ENCODE results near the gene PLA2G4A.
A peak's percentile ranks its signal among the peaks of the same experiment; 100 is the strongest.

The PLA2G4A gene

GRCh38 chr1:186804679-186805078 is 24.1 kb upstream of the PLA2G4A start:
- no peak overlapping the region for H2BK120ac ChIP-seq (ENCODE audit: low read depth, low read length)
- H2BK12ac ChIP-seq (ENCODE audit: low read length in 2 of 2) = no peak overlapping the region
- no peak overlapping the region for H3K4ac ChIP-seq (ENCODE audit: low read depth in 1 of 2, low read length in 2 of 2)
- no peaks in the 10 kb centered on the region for H3K9me3 ChIP-seq (ENCODE audit: control insufficient read depth, low read length)
- H4K8ac ChIP-seq (ENCODE audit: low read length) = no peak overlapping the region
- 94% methylated on average over 4 of the region's 5 CpGs for WGBS
- no peaks in the 10 kb centered on the region for H3K4me1 ChIP-seq (ENCODE audit: control insufficient read depth, insufficient read depth, low read depth, low read length)
- H3K23ac ChIP-seq (ENCODE audit: low read length in 2 of 2) = no peak overlapping the region
- no peak overlapping the region for H4K91ac ChIP-seq (ENCODE audit: low read length)
- H3K79me1 ChIP-seq (replicated peaks; ENCODE audit: low read length, poor library complexity, severe bottlenecking) = no peaks in the 10 kb centered on the region
- H3K36me3 ChIP-seq (ENCODE audit: control insufficient read depth in 1 of 2, insufficient read depth in 2 of 2, low read depth in 1 of 2, low read length in 2 of 2) = no peaks in the 10 kb centered on the region
- H3K27me3 ChIP-seq (ENCODE audit: control insufficient read depth in 1 of 2, insufficient read depth in 1 of 2, low read length in 2 of 2) = no peaks in the 10 kb centered on the region
- no peak overlapping the region for H3K4me3 ChIP-seq (ENCODE audit: insufficient read depth in 1 of 2, low read depth in 1 of 2, low read length in 2 of 2)
- no peak for DNase-seq
- H3K4me2 ChIP-seq (ENCODE audit: low read length, poor library complexity, severe bottlenecking) = no peak overlapping the region
- no peak overlapping the region for H3K9ac ChIP-seq (ENCODE audit: low read length)
- H2BK5ac ChIP-seq (ENCODE audit: low read depth, low read length, poor library complexity, severe bottlenecking) = no peak overlapping the region
- H2AFZ ChIP-seq (ENCODE audit: low read depth, low read length) = no peak overlapping the region
- H2BK15ac ChIP-seq (ENCODE audit: low read depth, poor library complexity, severe bottlenecking) = no peak overlapping the region
- H3K14ac ChIP-seq (ENCODE audit: low read length in 2 of 2) = no peak overlapping the region
- no peak overlapping the region for H3K27ac ChIP-seq (ENCODE audit: low read length, poor library complexity, severe bottlenecking)
- no peak overlapping the region for H2AK5ac ChIP-seq (ENCODE audit: low read length, severe bottlenecking)
- H3K18ac ChIP-seq (ENCODE audit: low read depth in 1 of 2, low read length in 2 of 2) = no peak overlapping the region

GRCh38 chr1:186806477-186806876 is 22.3 kb upstream of the PLA2G4A start:
- Histone ChIP-seq H2AFZ (ENCODE audit: low read depth, low read length) (no peak overlapping the region), H3K27me3 (ENCODE audit: control insufficient read depth in 1 of 2, insufficient read depth in 1 of 2, low read length in 2 of 2) (no peaks in the 10 kb centered on the region), H2AK5ac (ENCODE audit: low read length, severe bottlenecking) (no peak overlapping the region), H3K14ac (ENCODE audit: low read length in 2 of 2) (no peak overlapping the region), H2BK15ac (ENCODE audit: low read depth, poor library complexity, severe bottlenecking) (no peak overlapping the region), H4K91ac (ENCODE audit: low read length) (no peak overlapping the region), H4K8ac (ENCODE audit: low read length) (no peak overlapping the region), H3K4ac (ENCODE audit: low read depth in 1 of 2, low read length in 2 of 2) (no peak overlapping the region), H3K4me1 (ENCODE audit: control insufficient read depth, insufficient read depth, low read depth, low read length) (no peaks in the 10 kb centered on the region), H3K36me3 (ENCODE audit: control insufficient read depth in 1 of 2, insufficient read depth in 2 of 2, low read depth in 1 of 2, low read length in 2 of 2) (no peaks in the 10 kb centered on the region), H3K79me1 (replicated peaks; ENCODE audit: low read length, poor library complexity, severe bottlenecking) (no peaks in the 10 kb centered on the region), H3K4me3 (ENCODE audit: insufficient read depth in 1 of 2, low read depth in 1 of 2, low read length in 2 of 2) (no peak overlapping the region), H2BK12ac (ENCODE audit: low read length in 2 of 2) (no peak overlapping the region), H3K9me3 (ENCODE audit: control insufficient read depth, low read length) (no peaks in the 10 kb centered on the region), H3K23ac (ENCODE audit: low read length in 2 of 2) (no peak overlapping the region), H2BK5ac (ENCODE audit: low read depth, low read length, poor library complexity, severe bottlenecking) (no peak overlapping the region), H3K4me2 (ENCODE audit: low read length, poor library complexity, severe bottlenecking) (no peak overlapping the region), H3K9ac (ENCODE audit: low read length) (no peak overlapping the region), H3K27ac (ENCODE audit: low read length, poor library complexity, severe bottlenecking) (no peak overlapping the region), H3K18ac (ENCODE audit: low read depth in 1 of 2, low read length in 2 of 2) (no peak overlapping the region), H2BK120ac (ENCODE audit: low read depth, low read length) (no peak overlapping the region)
- peak; percentile 59 for DNase-seq
- WGBS = 41% methylated on average over 3 of the region's 3 CpGs

- WGBS = 91% methylated on average over 4 of the region's 4 CpGs
- Histone ChIP-seq H3K18ac (ENCODE audit: low read depth in 1 of 2, low read length in 2 of 2) (no peak overlapping the region), H4K91ac (ENCODE audit: low read length) (no peak overlapping the region), H2AK5ac (ENCODE audit: low read length, severe bottlenecking) (no peak overlapping the region), H3K4me3 (ENCODE audit: insufficient read depth in 1 of 2, low read depth in 1 of 2, low read length in 2 of 2) (no peak overlapping the region), H2BK5ac (ENCODE audit: low read depth, low read length, poor library complexity, severe bottlenecking) (no peak overlapping the region), H3K4me2 (ENCODE audit: low read length, poor library complexity, severe bottlenecking) (no peak overlapping the region), H3K27ac (ENCODE audit: low read length, poor library complexity, severe bottlenecking) (no peak overlapping the region), H2AFZ (ENCODE audit: low read depth, low read length) (no peak overlapping the region), H3K14ac (ENCODE audit: low read length in 2 of 2) (no peak overlapping the region), H2BK12ac (ENCODE audit: low read length in 2 of 2) (no peak overlapping the region), H3K9me3 (ENCODE audit: control insufficient read depth, low read length) (no peaks in the 10 kb centered on the region), H3K27me3 (ENCODE audit: control insufficient read depth in 1 of 2, insufficient read depth in 1 of 2, low read length in 2 of 2) (no peaks in the 10 kb centered on the region), H3K23ac (ENCODE audit: low read length in 2 of 2) (no peak overlapping the region), H2BK15ac (ENCODE audit: low read depth, poor library complexity, severe bottlenecking) (no peak overlapping the region), H3K9ac (ENCODE audit: low read length) (no peak overlapping the region), H3K36me3 (ENCODE audit: control insufficient read depth in 1 of 2, insufficient read depth in 2 of 2, low read depth in 1 of 2, low read length in 2 of 2) (no peaks in the 10 kb centered on the region), H3K4ac (ENCODE audit: low read depth in 1 of 2, low read length in 2 of 2) (no peak overlapping the region), H2BK120ac (ENCODE audit: low read depth, low read length) (no peak overlapping the region), H4K8ac (ENCODE audit: low read length) (no peak overlapping the region), H3K79me1 (replicated peaks; ENCODE audit: low read length, poor library complexity, severe bottlenecking) (no peaks in the 10 kb centered on the region), H3K4me1 (ENCODE audit: control insufficient read depth, insufficient read depth, low read depth, low read length) (no peaks in the 10 kb centered on the region)
- no peak for DNase-seq
These were observed 21.6 kb upstream of the PLA2G4A start for GRCh38 chr1:186807163-186807562.

DNA sequence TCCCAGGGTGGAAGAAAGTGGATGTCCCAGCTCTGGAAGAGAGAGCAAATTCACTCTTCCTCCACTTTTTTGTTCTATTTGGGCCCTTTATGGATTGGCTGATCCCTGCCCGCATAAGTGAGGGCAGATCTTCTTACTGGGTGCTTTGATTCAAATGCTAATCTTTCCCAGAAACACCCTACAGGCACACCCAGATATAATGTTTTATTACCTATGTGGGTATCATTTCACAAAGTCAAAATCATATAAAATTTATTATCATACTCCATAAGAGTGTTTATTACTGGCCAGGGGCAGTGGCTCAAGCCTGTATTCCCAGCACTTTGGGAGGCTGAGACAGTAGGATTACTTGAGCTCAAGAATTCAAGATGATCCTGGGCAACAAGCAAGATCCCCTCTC is 16.9 kb upstream of the PLA2G4A start:
- Histone ChIP-seq H3K4me1 (ENCODE audit: control insufficient read depth, insufficient read depth, low read depth, low read length) (no peaks in the 10 kb centered on the region), H4K8ac (ENCODE audit: low read length) (no peak overlapping the region), H3K36me3 (ENCODE audit: control insufficient read depth in 1 of 2, insufficient read depth in 2 of 2, low read depth in 1 of 2, low read length in 2 of 2) (no peaks in the 10 kb centered on the region), H4K91ac (ENCODE audit: low read length) (no peak overlapping the region), H2BK12ac (ENCODE audit: low read length in 2 of 2) (no peak overlapping the region), H3K14ac (ENCODE audit: low read length in 2 of 2) (no peak overlapping the region), H3K4me2 (ENCODE audit: low read length, poor library complexity, severe bottlenecking) (no peak overlapping the region), H2AK5ac (ENCODE audit: low read length, severe bottlenecking) (no peak overlapping the region), H3K18ac (ENCODE audit: low read depth in 1 of 2, low read length in 2 of 2) (no peak overlapping the region), H3K4me3 (ENCODE audit: insufficient read depth in 1 of 2, low read depth in 1 of 2, low read length in 2 of 2) (no peak overlapping the region), H3K23ac (ENCODE audit: low read length in 2 of 2) (no peak overlapping the region), H2BK15ac (ENCODE audit: low read depth, poor library complexity, severe bottlenecking) (no peak overlapping the region), H3K79me1 (replicated peaks; ENCODE audit: low read length, poor library complexity, severe bottlenecking) (no peaks in the 10 kb centered on the region), H3K27ac (ENCODE audit: low read length, poor library complexity, severe bottlenecking) (no peak overlapping the region), H2BK120ac (ENCODE audit: low read depth, low read length) (no peak overlapping the region), H3K27me3 (ENCODE audit: control insufficient read depth in 1 of 2, insufficient read depth in 1 of 2, low read length in 2 of 2) (no peaks in the 10 kb centered on the region), H2AFZ (ENCODE audit: low read depth, low read length) (no peak overlapping the region), H3K9me3 (ENCODE audit: control insufficient read depth, low read length) (no peaks in the 10 kb centered on the region), H3K9ac (ENCODE audit: low read length) (no peak overlapping the region), H3K4ac (ENCODE audit: low read depth in 1 of 2, low read length in 2 of 2) (no peak overlapping the region), H2BK5ac (ENCODE audit: low read depth, low read length, poor library complexity, severe bottlenecking) (no peak overlapping the region)
- WGBS = no CpG with 5 or more reads among the region's 1 CpG
- no peak for DNase-seq

All from mesenchymal stem cell (in vitro differentiated cells and primary cell).